Measurements from ENCODE around the gene FBXL17. TPM values are rescaled to one million over a fixed set of nuclear protein-coding genes. Genes with fewer than 3 reads are reported as not detected.

Gene FBXL17
- total and polyA plus RNA-seq, 2 of the 13 experiments (the other 11 are each of a cell fraction or from before 2014, with no cell fraction given): 3.0 to 7.9 TPM

DNA sequence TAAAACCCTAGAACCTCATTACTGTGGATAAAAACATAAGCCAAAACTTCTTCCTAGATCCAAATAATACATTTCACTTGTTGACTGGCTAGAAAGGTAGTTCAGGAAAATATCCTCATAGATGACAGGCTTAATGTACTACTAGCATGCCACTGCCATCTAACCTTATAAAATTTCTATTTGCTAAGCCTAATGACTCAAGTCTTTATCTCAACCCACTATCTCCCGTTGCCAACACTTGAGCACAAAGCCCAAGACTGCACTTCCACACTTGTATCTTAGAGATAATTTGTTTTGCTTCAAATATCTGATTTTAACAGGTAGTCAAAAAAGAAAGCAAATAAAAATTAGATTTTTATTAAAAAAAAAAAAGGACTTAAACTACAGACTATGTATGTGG is 42.7 kb downstream of the FBXL17 start (continued):
- TF ChIP-seq, protein P1, sequence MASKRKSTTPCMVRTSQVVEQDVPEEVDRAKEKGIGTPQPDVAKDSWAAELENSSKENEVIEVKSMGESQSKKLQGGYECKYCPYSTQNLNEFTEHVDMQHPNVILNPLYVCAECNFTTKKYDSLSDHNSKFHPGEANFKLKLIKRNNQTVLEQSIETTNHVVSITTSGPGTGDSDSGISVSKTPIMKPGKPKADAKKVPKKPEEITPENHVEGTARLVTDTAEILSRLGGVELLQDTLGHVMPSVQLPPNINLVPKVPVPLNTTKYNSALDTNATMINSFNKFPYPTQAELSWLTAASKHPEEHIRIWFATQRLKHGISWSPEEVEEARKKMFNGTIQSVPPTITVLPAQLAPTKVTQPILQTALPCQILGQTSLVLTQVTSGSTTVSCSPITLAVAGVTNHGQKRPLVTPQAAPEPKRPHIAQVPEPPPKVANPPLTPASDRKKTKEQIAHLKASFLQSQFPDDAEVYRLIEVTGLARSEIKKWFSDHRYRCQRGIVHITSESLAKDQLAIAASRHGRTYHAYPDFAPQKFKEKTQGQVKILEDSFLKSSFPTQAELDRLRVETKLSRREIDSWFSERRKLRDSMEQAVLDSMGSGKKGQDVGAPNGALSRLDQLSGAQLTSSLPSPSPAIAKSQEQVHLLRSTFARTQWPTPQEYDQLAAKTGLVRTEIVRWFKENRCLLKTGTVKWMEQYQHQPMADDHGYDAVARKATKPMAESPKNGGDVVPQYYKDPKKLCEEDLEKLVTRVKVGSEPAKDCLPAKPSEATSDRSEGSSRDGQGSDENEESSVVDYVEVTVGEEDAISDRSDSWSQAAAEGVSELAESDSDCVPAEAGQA (IDR thresholded peaks at IDR 0.05; ENCODE audit: low read depth): no peak
- TF ChIP-seq, protein P1 (CRISPR knock-in tag; IDR thresholded peaks at IDR 0.05; ENCODE audit: borderline replicate concordance): no peak
- TF ChIP-seq ZNF614 (CRISPR knock-in tag; IDR thresholded peaks at IDR 0.05; ENCODE audit: borderline replicate concordance): no peak
- TF ChIP-seq ZNF382 (CRISPR knock-in tag; IDR thresholded peaks at IDR 0.05; ENCODE audit: borderline replicate concordance): no peak
- no peak for TF ChIP-seq SRSF9 (IDR thresholded peaks at IDR 0.05; ENCODE audit: borderline replicate concordance, insufficient read depth, low read depth, low read length, poor library complexity, severe bottlenecking)
- no peak for TF ChIP-seq MYNN (CRISPR knock-in tag; IDR thresholded peaks at IDR 0.05; ENCODE audit: low read depth)
- TF ChIP-seq, protein P2, sequence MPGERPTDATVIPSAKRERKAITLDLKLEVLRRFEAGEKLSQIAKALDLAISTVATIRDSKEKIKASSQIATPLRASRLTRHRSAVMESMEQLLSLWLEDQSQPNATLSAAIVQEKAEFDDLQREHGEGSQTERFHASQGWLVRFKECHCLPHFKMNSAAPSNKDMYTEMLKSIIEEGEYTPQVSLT (CRISPR knock-in tag; IDR thresholded peaks at IDR 0.05; ENCODE audit: borderline replicate concordance, low read depth): no peak
- TF ChIP-seq FLYWCH1 (CRISPR knock-in tag; IDR thresholded peaks at IDR 0.05): no peak
